Measurements from ENCODE around the gene DMRTC2.

DNA sequence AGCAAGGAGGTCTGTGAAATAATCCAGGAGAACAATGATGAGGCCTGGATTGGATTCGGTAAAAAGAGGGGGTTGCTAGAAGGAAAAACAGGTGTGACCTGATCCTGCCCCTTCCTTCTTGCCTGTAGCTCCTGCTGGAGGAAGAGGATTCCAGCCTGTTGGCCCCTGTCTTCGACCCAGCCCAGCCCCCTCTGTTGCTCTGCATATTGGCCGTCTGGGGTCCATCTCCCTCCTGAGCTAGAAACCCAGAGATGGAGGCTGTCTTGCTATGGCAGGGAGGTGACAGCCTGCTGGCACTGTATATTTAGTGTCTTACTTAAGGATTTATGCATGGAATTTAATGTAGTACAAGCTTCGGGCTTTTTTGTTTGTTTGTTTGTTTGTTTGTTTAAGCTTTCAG is 6.6 kb downstream of the DMRTC2 start:
- TF ChIP-seq SMC3 (IDR thresholded peaks at IDR 0.05; ENCODE audit: low read depth, low read length) (no peak), TAF1 (IDR thresholded peaks at IDR 0.05; ENCODE audit: borderline replicate concordance, low read depth, low read length) (no peak), POLR2AphosphoS5 (IDR thresholded peaks at IDR 0.05; ENCODE audit: low read depth, low read length) (no peak)

Data from SK-N-SH (cell line).